Measurements from ENCODE around the gene TEX261. TPM values are rescaled to one million over a fixed set of nuclear protein-coding genes. Genes with fewer than 3 reads are reported as not detected.

TEX261 gene
- total RNA-seq, 1 donor from 2014 or later, result 9.4 TPM

DNA sequence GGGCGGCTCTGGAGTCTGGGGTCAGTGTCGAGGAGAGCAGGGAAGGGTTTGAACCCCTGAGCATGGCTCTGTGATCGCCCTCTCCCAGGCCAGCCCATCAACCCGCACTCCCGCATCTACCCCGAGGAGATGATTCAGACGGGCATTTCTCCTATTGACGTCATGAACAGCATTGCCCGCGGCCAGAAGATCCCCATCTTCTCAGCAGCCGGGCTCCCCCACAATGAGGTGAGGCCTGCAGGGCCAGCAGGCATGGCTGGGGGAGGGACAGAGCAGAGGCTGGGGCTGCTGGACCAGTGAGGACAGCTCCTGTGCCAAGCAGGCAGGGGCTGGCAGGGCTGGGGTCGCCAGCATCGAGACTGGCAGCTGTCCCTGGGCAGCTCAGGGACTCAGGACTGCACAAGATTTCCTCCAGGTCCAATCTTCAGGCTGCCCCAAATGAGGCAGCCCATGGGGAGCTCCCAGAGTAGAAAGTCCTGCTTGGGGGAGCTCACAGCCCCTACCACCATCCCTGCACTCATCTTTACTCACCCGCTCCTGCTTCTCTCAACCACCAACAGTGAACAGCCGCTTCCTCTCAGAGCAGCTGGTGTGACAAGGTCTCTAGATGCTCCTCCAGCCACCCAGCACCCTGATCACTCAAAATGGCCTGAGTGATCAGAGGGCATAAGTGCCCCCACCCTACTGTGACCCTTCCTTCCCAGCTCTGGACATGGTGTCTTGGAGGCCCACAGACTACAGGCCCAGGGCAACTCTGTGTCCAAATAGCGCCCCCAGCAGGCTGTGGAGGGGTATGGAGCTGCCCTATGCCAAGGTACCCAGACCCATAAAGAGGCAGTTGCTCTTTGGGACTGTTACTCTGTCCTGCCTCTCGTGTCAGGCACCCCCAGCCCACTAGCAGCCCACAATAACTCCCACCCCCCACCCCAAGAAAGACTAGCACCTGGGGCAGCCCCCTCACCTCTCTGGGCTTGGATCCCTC lies 34.5 kb downstream of the TEX261 start:
- Mint-ChIP-seq H3K4me3 (no peak overlapping the region), H3K4me1 (peaks cover 6% of the 10 kb centered on the region), H3K36me3 (no peaks in the 10 kb centered on the region), H3K27ac (no peak overlapping the region), H3K9me3 (no peaks in the 10 kb centered on the region), H3K27me3 (ENCODE audit: insufficient read depth, low read depth) (peaks cover 33% of the 10 kb centered on the region)
- H3K27ac ChIP-seq, result no peak overlapping the region
- no peaks in the 10 kb centered on the region for H3K9me3 ChIP-seq (ENCODE audit: low read depth)
- no peak overlapping the region for H3K4me2 ChIP-seq
- no peaks in the 10 kb centered on the region for H3K36me3 ChIP-seq
- peaks cover 93% of the 10 kb centered on the region for H3K27me3 ChIP-seq
- no peaks in the 10 kb centered on the region for H3K79me2 ChIP-seq (ENCODE audit: low read depth)
- H3F3A ChIP-seq (ENCODE audit: low read depth), result no peaks in the 10 kb centered on the region
- H3K9ac ChIP-seq, result no peak overlapping the region
- H3K4me3 ChIP-seq, result no peak overlapping the region
- H4K20me1 ChIP-seq (ENCODE audit: low read depth), result no peaks in the 10 kb centered on the region
- no peak overlapping the region for H2AFZ ChIP-seq (replicated peaks)
- TF ChIP-seq, protein P1, sequence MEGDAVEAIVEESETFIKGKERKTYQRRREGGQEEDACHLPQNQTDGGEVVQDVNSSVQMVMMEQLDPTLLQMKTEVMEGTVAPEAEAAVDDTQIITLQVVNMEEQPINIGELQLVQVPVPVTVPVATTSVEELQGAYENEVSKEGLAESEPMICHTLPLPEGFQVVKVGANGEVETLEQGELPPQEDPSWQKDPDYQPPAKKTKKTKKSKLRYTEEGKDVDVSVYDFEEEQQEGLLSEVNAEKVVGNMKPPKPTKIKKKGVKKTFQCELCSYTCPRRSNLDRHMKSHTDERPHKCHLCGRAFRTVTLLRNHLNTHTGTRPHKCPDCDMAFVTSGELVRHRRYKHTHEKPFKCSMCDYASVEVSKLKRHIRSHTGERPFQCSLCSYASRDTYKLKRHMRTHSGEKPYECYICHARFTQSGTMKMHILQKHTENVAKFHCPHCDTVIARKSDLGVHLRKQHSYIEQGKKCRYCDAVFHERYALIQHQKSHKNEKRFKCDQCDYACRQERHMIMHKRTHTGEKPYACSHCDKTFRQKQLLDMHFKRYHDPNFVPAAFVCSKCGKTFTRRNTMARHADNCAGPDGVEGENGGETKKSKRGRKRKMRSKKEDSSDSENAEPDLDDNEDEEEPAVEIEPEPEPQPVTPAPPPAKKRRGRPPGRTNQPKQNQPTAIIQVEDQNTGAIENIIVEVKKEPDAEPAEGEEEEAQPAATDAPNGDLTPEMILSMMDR (IDR thresholded peaks at IDR 0.05), result peak; percentile 47
- TF ChIP-seq EZH2phosphoT487 (IDR thresholded peaks at IDR 0.05), result no peak
- TF ChIP-seq EZH2 (IDR thresholded peaks at IDR 0.05), result no peak
- H3K4me1 ChIP-seq, result peaks cover 2% of the 10 kb centered on the region
- DNase-seq (ENCODE audit: low spot score), result peak; percentile 41

- no peaks in the 10 kb centered on the region for H3K4me1 ChIP-seq
- Mint-ChIP-seq H3K4me3 (no peak overlapping the region), H3K27me3 (ENCODE audit: insufficient read depth, low read depth) (peaks cover 34% of the 10 kb centered on the region), H3K4me1 (peaks cover 3% of the 10 kb centered on the region), H3K27ac (no peak overlapping the region), H3K36me3 (no peaks in the 10 kb centered on the region), H3K9me3 (no peaks in the 10 kb centered on the region)
- H3K9ac ChIP-seq, result no peak overlapping the region
- H3K4me3 ChIP-seq, result no peak overlapping the region
- H3K4me2 ChIP-seq, result no peak overlapping the region
- H3K27me3 ChIP-seq, result peaks cover 93% of the 10 kb centered on the region
- no peaks in the 10 kb centered on the region for H3F3A ChIP-seq (ENCODE audit: low read depth)
- H4K20me1 ChIP-seq (ENCODE audit: low read depth), result no peaks in the 10 kb centered on the region
- H3K27ac ChIP-seq, result no peak overlapping the region
- DNase-seq (ENCODE audit: low spot score), result no peak
- no peak for TF ChIP-seq EZH2phosphoT487 (IDR thresholded peaks at IDR 0.05)
- no peak for TF ChIP-seq EZH2 (IDR thresholded peaks at IDR 0.05)
- TF ChIP-seq, protein P1 (IDR thresholded peaks at IDR 0.05), result no peak
- H3K79me2 ChIP-seq (ENCODE audit: low read depth), result no peaks in the 10 kb centered on the region
- no peaks in the 10 kb centered on the region for H3K9me3 ChIP-seq (ENCODE audit: low read depth)
- H2AFZ ChIP-seq (replicated peaks), result no peak overlapping the region
- no peaks in the 10 kb centered on the region for H3K36me3 ChIP-seq
These were observed 35.4 kb downstream of the TEX261 start for GRCh38 chr2:70959271-70959761.

GRCh38 chr2:70958759-70959158 lies 35.9 kb downstream of the TEX261 start:
- Histone ChIP-seq H3K9me3 (ENCODE audit: low read depth) (no peaks in the 10 kb centered on the region), H4K20me1 (ENCODE audit: low read depth) (no peaks in the 10 kb centered on the region), H3K4me1 (no peaks in the 10 kb centered on the region), H3K27me3 (peaks cover 93% of the 10 kb centered on the region), H2AFZ (replicated peaks) (no peak overlapping the region), H3K79me2 (ENCODE audit: low read depth) (no peaks in the 10 kb centered on the region), H3K27ac (no peak overlapping the region), H3F3A (ENCODE audit: low read depth) (no peaks in the 10 kb centered on the region), H3K4me2 (no peak overlapping the region), H3K9ac (no peak overlapping the region), H3K36me3 (no peaks in the 10 kb centered on the region), H3K4me3 (no peak overlapping the region)
- Mint-ChIP-seq H3K27ac (no peak overlapping the region), H3K9me3 (no peaks in the 10 kb centered on the region), H3K4me1 (peaks cover 3% of the 10 kb centered on the region), H3K27me3 (ENCODE audit: insufficient read depth, low read depth) (peaks cover 30% of the 10 kb centered on the region), H3K36me3 (no peaks in the 10 kb centered on the region), H3K4me3 (no peak overlapping the region)
- DNase-seq (ENCODE audit: low spot score), result no peak
- no peak for TF ChIP-seq EZH2 (IDR thresholded peaks at IDR 0.05)
- no peak for TF ChIP-seq EZH2phosphoT487 (IDR thresholded peaks at IDR 0.05)
- TF ChIP-seq, protein P1 (IDR thresholded peaks at IDR 0.05), result no peak

All from neural progenitor cell (in vitro differentiated cells).